ENCODE results near the gene PRUNE2.
"Not testable (repeated sequence)": the region's sequence is repeated elsewhere in the genome, so short reads cannot be mapped to it uniquely, and the experiment has no call there.

Gene PRUNE2, protein sequence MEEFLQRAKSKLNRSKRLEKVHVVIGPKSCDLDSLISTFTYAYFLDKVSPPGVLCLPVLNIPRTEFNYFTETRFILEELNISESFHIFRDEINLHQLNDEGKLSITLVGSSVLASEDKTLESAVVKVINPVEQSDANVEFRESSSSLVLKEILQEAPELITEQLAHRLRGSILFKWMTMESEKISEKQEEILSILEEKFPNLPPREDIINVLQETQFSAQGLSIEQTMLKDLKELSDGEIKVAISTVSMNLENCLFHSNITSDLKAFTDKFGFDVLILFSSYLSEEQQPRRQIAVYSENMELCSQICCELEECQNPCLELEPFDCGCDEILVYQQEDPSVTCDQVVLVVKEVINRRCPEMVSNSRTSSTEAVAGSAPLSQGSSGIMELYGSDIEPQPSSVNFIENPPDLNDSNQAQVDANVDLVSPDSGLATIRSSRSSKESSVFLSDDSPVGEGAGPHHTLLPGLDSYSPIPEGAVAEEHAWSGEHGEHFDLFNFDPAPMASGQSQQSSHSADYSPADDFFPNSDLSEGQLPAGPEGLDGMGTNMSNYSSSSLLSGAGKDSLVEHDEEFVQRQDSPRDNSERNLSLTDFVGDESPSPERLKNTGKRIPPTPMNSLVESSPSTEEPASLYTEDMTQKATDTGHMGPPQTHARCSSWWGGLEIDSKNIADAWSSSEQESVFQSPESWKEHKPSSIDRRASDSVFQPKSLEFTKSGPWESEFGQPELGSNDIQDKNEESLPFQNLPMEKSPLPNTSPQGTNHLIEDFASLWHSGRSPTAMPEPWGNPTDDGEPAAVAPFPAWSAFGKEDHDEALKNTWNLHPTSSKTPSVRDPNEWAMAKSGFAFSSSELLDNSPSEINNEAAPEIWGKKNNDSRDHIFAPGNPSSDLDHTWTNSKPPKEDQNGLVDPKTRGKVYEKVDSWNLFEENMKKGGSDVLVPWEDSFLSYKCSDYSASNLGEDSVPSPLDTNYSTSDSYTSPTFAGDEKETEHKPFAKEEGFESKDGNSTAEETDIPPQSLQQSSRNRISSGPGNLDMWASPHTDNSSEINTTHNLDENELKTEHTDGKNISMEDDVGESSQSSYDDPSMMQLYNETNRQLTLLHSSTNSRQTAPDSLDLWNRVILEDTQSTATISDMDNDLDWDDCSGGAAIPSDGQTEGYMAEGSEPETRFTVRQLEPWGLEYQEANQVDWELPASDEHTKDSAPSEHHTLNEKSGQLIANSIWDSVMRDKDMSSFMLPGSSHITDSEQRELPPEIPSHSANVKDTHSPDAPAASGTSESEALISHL (N-terminal part only)

DNA sequence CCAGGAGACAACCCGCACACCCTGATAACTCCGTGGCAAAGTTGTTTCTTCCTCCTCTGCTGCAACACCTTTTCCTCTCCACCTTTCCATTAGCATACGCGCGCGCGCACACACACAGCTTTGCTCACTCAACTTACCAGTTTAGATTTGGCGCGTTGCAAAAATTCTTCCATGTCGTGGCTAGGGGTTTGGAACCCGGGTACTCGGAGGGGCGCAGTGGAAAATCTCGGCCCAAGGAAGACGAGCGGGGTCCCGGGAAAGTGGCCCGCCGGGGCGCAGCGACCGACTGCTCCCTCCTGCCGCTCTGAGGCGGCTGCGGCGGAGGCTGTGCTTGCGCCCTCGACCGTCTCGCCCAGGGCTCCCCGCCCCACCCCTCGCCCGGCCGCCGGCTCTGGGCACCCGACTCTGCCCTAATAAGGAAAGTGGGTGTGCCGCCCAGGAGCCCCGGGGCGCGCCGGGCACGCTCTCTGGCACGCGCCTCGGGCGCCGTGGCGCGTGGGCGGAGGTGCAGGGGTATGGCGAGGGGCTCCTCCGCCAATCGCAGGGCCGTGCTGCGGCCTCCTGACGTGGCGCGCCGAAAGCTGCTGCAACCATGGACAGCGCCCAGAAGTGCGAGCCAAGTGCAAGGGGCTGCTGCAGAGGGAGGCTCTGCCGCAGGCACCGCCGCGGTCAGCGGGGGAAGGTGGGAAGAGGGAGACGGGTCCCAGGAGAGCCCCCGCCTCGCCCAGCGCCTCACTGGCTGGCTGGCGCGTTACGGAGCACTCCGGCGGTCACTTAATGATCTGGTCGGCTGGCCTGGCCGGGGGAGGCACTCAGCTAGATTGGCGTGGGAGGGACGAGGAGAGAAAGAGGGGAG is at the start of gene PRUNE2:
TSS of gene PRUNE2 (minus strand) at position 324 of the 856 bp plus-strand sequence. CDS start at position 173, 151 bp downstream.
- DNase-seq, result no peak

DNA sequence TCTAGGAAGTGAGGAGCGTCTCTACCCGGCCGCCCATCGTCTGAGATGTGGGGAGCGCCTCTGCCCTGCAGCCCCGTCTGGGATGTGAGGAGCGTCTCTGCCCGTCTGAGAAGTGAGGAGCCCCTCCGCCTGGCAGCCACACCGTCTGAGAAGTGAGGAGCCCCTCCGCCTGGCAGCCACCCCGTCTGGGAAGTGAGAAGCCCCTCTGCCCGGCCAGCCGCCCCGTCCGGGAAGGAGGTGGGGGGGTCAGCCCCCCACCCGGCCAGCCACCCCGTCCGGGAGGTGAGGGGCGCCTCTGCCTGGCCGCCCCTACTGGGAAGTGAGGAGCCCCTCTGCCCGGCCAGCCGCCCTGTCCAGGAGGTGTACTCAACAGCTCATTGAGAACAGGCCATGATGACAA is 49.5 kb upstream of the PRUNE2 start:
- DNase-seq, result not testable (repeated sequence)

DNA sequence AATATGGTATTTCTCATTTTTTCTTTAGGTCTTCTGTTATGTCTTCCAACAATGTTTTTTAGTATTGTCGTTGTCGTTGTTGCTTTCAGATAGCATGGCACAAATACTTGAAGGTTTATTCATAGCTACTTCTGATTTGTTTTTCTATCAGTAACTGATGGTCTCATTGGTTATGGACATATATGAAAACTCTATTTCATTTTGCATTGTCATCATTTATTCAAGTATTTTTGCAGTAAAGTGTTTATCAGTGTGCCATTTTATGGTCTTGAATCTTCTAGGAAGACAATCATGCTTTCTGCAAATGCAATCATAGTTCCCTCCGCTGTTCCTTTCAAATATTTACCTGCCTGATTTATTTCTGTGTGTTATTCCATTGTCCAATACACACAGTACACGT is 44.0 kb upstream of the PRUNE2 start:
- DNase-seq, result no peak

DNA sequence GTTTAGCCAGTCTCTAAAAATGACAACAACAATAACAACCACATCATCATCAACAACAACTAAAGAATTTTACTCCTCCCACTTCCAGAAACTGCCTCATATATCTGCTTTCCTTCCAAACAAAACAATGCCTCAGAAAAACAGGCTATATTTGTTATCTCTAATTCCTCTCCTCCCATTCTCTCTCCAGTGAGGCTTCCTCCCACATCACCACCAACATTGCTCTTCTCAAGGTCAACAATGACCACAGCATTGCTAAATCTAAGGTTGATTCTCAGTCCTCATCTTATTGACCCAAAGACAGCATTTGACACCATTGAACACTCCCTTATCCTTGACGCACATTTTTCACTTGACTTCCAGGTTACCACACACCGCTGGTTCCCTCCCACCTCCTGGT is 38.1 kb upstream of the PRUNE2 start:
- DNase-seq, result no peak

DNA sequence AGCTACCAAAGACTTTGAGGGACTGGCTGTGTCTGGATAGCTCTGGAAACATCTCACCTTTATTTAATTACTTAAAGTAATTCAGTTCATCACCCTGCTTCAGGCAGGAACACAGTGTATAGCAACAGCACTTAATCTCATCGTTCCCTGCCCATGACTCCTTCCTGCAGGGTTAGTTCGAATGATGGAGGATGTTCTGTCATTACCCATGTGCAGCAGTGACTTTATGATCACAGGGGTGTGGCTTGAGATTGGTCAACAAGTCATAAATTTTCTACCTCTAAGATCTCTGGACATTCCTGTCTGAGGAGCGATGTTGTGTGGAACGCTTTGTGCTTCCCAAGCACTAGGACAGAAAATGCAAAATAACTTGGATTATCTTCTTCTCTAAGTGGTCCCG is 37.1 kb upstream of the PRUNE2 start:
- no peak for DNase-seq

DNA sequence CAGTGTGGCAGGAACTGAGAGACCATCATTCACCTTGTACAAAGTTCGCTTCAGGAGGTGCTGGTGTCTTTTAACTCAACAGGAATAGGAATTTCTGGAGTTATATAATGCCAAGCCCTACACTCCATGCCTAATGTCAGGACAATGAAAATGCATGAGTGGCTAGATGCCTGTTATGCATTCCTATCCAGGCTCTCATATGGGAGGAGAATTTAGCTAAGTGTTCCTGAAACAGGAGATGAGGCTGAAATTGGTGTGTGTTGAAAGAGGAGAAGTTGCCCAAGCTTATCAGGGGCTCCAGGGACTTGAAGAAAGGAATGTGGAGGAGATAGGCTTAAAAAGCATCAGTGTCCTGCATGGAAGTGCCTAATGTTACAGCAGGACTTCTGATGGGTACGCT is 26.8 kb upstream of the PRUNE2 start:
- DNase-seq, result no peak

DNA sequence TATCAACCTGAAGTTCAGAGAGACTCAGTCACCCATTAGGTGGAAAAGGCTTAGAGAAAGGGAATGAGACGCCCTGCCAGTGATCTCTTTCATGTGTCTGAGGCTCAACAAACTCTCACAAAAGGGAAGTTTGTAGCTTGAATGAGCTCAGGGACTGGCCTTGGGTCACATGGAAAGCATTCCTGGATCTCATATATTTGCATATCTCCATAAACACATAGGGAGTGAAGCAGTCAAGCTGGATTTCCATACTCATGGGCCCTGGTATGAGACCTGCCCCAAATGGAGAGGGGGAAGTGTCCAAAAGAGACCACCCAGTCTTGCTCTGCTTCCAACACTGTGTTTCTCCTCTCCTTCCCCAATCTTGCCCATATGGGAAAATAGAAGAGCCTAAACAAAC is 26.4 kb upstream of the PRUNE2 start:
- DNase-seq, result no peak

DNA sequence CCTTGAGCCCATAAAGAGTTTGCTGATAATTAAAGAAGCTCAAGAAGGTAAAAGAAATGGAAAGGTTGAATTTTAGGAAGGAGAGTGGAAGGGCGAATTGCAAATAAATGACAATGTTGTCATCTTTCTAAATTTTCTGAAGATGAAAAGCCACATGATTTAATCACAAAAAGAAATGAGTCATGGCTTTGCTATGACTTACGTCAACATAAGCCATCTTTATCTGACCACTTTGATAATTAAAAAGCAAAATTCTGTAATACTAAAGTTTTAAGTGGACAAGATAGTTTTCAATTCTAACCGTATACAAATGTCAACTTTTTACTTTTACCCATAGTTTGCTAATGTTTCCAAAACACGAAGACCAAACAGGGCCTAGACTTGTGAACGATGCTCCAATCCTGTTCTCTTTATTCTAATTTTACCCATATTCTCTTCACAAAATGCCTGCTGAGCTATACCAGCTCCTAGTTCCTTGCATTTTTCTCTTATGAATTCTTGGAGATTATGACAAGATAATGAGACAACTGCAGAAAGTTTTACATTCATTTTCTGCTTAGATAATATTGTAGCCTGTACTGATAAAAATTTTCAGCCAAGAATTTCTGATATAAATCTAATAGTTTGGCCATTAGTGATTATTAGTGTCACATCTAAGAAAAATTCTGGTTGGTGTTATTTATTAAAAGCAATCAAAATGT is 21.8 kb upstream of the PRUNE2 start:
- no peak for DNase-seq

DNA sequence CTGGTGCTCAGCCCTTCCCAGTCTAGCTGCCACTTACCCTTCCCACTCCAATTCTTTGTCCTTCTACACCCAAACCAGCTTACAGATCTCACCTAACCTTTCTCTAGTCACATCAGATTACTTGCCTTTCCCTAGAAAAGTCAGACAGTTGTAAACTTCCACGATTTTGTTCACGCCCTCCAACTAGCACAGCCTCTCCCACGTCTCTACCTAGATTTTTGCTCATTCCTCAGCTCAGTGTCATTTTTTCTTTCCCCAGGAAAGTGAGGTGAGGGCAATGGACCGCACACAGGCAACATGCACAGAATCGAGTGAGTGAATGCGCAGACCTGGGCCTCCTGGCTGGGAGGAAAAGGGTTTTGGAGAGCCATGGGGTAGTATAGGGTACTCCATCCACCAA is 20.9 kb upstream of the PRUNE2 start:
- DNase-seq, result no peak

DNA sequence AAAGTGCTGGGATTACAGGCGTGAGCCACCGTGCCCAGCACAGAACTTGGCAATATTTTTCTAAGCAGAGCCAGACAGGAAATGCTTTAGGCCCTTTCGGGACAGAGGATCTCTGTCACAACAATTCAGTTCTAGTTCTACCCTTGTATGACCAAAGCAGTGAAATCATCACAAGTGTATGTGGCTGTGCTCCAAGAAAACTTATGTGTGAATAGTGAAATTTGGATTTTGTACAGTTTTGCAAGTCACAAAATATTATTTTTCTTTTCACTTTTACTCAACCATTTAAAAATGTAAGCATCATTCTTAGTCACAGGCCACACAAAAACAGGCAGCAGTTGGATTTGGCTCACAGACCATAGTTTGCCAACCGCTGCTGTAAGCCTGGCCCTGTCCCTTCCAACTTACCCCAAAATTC is 20.4 kb upstream of the PRUNE2 start:
- no peak for DNase-seq

DNA sequence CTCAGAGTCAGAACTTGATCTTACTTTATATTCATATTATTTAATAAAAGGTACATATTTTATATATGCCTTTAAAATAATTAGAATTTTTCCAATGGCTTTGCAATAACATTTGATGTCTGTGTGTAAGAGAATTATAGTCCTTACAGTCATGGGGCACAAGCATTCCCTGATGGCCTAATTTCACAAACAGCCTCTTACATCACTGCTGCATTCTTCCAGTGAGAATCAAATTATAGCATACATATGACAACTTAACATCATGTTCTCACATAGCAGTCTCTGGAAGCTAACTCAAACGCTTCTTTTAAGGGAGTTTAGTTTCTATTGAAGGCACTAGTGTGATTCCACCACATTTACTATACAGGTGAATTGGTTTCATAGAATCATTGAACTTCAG is 15.3 kb upstream of the PRUNE2 start:
- DNase-seq, result no peak

DNA sequence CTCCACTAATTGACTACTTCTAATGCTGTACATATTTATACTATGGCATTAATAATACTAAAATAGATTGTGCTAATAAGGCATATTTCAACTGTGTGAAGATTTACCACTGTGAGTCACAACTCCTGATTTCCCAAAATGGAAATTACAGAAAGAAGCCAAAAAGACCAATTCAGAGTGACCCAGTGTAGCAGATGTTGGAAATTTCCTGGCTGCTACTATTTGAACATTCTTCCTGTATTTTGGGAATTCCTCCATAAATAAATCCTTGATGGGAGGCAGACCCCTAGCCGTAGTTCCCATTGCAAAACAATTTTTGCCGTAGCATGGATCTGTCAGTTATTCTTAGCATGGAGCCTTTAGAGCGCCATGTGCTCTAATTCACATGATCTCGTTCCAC is 11.4 kb upstream of the PRUNE2 start:
- no peak for DNase-seq

DNA sequence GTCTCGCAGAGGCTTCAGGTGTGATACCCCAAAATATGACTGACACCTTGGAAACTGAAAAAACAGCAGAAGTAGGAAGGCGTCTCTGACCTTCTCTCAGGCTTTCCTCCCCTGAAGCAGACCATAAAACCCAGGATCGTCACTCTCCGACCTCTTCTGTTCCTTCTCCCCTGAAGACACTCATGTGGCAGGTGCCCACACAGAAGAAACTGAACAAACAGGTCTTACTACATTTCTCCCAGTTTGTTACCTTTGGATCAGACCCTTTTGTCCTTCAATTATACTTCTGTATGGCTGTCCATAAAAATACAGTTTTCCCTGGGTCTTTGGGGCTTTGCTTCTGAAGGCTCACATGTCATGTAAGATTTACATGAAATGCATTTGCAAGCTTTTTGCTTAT is 10.3 kb upstream of the PRUNE2 start:
- DNase-seq, result no peak

DNA sequence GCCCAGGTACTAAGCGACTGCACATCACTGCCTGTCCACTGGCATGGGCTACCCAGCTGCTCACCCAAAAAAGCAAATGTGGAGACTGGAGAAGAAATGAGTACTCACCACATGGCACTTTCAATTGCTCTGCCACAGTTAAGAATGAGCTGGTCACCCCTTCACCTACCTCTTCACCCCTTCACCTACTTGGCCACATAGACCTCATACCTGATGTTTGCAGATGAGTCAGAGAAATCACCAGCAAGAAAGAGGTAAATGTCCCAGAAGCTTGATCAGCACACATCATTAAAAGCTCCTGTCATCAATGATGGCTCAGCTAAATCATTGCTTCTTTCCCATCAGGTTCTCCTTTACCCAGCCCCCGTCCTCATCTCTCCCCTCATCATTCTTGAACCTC is 7.6 kb upstream of the PRUNE2 start:
- DNase-seq, result no peak

DNA sequence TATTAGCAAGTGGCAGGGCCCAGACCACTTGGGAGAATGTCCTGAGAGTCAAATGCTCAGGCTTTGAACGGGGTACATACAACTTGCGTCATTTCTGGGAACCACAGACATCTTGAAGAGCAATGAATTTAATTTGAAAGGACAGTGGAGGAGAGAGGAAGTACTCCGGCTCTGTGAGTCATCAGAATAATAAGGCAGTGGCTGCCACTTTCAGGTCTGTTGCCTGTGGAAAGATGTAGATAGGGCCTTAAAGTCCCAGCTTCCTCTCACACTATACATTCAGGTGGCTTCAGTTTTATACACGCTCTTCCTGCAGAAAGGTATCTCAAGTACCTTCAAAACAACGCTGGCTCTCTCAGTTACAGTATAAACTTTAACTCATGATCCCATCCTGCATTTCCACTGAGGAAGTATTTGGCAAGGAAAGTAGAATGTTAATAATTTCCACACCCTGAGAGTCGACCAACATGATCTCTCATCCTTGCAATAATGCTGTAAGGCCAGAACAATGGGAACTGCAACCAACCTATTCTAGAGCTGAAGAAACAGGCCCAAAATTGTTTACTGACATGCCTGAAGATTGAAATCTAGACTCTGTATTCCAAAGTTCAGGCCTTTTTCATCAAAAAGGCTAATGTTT is 6.8 kb upstream of the PRUNE2 start:
- DNase-seq, result no peak

DNA sequence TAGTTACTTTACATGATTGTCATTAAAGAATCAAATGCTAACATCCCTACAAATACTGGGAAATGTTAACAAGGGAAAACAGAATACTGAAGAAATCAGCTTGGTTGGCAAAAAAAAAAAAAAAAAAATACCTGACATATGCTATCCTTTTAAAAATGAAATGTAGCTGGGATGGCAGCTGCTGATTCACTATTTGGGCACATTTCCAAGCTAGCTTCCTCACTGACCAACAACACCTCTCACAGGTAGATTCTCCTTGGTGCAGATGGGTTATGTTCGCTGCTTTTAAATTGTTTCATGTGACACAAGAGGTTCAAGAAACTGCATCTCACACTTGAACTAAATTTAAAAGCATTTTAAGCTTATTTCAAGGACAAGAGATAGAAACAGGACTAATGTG is 6.1 kb upstream of the PRUNE2 start:
- no peak for DNase-seq

DNA sequence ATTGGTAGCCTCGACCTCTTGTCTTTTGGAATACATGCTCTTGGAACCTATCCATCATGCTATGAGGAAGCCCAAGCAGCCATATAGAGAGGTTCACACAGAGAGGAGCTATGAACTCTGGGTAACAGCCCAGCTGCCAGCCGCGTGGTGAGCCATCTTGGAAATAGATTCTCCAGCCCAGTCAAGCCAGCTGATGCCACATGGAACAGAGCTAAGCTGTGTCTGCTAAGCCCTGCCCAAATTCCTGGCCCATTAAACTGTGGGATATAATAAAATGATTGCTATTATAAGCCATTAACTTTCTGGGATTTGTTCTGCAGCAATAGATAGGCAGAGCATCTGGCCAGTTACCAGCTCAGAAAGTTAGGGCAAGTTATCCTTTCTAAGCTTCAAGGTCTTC is 4.9 kb upstream of the PRUNE2 start:
- DNase-seq, result no peak

DNA sequence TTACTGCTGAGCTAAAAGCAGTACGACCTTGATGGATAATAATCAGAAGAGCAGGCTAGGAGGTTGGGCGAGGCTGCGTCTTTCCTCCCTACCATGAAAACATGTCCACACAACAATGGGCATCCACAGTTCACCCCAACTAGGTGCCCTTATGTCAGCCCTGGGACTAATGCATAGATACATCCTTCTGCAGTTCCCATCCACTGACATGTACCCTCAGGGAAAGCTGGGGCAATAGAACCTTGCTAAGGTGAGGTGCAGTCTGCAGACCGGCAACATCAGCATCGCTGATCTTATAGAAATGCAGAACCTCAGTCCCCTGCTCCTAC is 697 bp upstream of the PRUNE2 start:
- DNase-seq, result no peak

DNA sequence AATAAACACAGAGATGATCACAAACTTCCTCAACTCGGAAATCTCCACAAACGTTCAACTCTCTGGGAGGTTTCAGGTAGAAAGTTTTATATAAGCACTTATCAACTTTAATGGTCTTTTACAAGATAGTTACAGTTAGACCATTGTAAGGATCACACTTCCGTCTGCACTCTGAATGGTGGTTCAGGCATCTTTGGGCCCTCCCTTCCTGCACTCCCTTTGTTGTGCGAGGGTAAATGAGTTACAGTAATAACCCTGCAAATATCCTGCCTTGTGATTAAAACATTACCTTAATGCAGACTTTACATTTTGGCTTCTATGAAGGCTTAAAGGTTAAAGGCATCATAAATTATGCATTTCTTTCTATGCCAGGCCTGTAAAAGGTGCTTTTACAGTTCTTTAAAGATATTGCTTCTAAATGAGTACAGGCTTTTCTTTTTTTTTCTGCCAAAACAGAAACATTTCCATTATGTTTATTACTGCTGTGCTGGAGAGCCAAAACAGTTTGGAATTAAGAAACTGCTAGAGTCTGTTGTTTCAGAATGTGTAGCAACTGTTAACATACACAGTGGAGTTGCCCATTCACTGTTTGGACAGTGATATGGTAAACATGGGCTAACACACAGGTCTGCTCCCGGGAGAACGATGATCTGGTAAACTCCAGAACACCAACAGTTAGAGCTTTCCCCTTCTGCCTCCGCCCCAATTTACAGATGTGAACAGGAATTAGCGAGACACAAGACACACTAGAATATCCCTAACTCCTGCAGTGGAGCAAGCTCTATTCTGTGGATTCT is 1.1 kb downstream of the PRUNE2 start:
- no peak for DNase-seq

DNA sequence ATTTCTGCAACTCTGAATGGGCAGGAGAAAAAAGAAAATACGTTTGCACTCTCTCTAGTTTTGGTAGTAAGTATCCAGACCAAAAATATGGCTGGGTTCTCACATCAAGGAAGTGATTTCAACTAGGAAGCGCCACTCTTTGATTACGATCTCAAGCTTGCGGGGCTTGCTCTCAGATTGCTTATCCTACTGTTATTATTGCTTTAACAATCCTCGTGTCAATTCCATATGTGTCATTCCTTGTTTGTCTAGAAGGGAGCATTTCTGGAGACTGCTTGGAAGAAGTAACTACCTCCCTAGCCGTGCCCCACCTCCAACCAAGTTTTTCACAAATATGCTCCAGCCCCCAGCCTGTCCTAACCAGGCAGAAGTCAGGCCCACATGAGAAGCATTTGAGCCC is 3.5 kb downstream of the PRUNE2 start:
- no peak for DNase-seq
